NCI-H69 (cell line): ENCODE results near the gene SEMA3D.

Source experiments
- DNase-seq: peaks from one replicate; lab custom pipeline; 2025; lab: John Stamatoyannopoulos, UW

The SEMA3D gene

GRCh38 chr7:85078181-85078580, 108.7 kb downstream of the SEMA3D start:
- DNase-seq = no peak

GRCh38 chr7:85075864-85076263, 111.0 kb downstream of the SEMA3D start:
- no peak for DNase-seq

GRCh38 chr7:85074992-85075391, 111.9 kb downstream of the SEMA3D start:
- no peak for DNase-seq

- DNase-seq = peak; percentile 49
Measured at GRCh38 chr7:85074016-85074415, 112.8 kb downstream of the SEMA3D start.

- DNase-seq = peak; percentile 90
Measured at GRCh38 chr7:85070967-85071628, 115.8 kb downstream of the SEMA3D start.

GRCh38 chr7:85068799-85069198, 118.1 kb downstream of the SEMA3D start:
- DNase-seq = peak; percentile 28

GRCh38 chr7:85067371-85067770, 119.5 kb downstream of the SEMA3D start:
- no peak for DNase-seq

- DNase-seq = no peak
Measured at GRCh38 chr7:85065888-85066485, 120.9 kb downstream of the SEMA3D start.

GRCh38 chr7:85065306-85065705, 121.5 kb downstream of the SEMA3D start:
- DNase-seq = no peak

GRCh38 chr7:85062651-85063050, 124.2 kb downstream of the SEMA3D start:
- no peak for DNase-seq

GRCh38 chr7:85061456-85061855, 125.4 kb downstream of the SEMA3D start:
- DNase-seq = no peak

- DNase-seq = no peak
Measured at GRCh38 chr7:85060696-85061095, 126.2 kb downstream of the SEMA3D start.

GRCh38 chr7:85055906-85056305, 130.9 kb downstream of the SEMA3D start:
- no peak for DNase-seq

- DNase-seq = no peak
Measured at GRCh38 chr7:85055196-85055595, 131.7 kb downstream of the SEMA3D start.

- no peak for DNase-seq
Measured at GRCh38 chr7:85054306-85054705, 132.6 kb downstream of the SEMA3D start.

- no peak for DNase-seq
Measured at GRCh38 chr7:85052894-85053293, 134.0 kb downstream of the SEMA3D start.

GRCh38 chr7:85052056-85052737, 134.7 kb downstream of the SEMA3D start:
- no peak for DNase-seq

GRCh38 chr7:85046534-85046933, 140.3 kb downstream of the SEMA3D start:
- no peak for DNase-seq

GRCh38 chr7:85041605-85042216, 145.1 kb downstream of the SEMA3D start:
- peak; percentile 82 for DNase-seq

- no peak for DNase-seq
Measured at GRCh38 chr7:85039196-85039923, 147.5 kb downstream of the SEMA3D start.

- DNase-seq = no peak
Measured at GRCh38 chr7:85038466-85038865, 148.4 kb downstream of the SEMA3D start.

- DNase-seq = no peak
Measured at GRCh38 chr7:85033263-85033662, 153.6 kb downstream of the SEMA3D start.
